GM18861 (cell line): ENCODE measurements around the gene EDN2.

ENCODE experiments used
- ATAC-seq: cut with Tn5 transposase; IDR thresholded peaks from one replicate; pipeline ENCODE4 v1.9.1; 2021; ENCODE audit not compliant: unreplicated experiment

Gene EDN2

DNA sequence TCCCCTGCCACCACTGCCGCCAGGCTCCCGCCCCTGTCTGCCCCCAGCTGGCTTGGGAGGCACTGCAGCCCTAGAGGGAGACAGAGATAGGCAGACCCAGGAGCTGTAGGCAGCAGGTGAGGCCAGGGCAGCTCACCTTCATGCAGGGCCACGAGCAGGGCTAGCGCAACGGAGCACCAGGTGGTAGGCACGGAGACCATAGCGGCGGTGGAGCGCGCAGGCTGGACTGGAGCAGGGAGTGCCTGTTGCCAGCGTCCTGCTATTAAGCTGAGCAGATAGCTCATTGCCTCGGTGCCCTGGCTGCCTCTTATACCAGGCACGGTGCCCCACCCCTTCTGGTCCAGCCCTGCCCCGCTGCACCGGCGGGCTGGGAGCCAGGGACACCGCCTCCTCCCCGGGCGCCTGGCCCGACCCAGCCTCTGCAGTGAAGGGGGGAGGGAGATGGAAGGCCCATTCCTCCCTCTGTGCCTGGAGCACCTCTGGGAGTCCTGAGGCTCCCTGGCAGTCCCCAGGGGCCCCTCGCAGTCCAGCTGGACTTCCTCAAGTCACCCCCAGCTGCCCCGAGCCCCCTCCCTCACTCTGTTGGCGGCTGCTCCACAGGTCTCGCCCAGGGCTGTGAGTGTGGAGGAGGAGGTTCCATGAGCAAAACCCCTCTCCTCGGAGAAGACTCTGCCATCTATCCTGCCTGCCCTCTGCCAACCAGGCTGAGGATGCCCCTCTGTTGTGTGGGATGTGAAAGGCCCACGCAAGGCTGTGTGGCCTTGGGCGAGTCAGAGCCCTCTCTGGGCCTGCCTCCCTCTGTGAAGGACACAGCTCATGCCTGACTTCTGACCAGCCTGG lies at the start of gene EDN2:
EDN2 (minus strand) TSS at position 282 of the 840 bp plus-strand sequence; CDS start at position 200, 82 bp downstream.
- ATAC-seq = no peak

DNA sequence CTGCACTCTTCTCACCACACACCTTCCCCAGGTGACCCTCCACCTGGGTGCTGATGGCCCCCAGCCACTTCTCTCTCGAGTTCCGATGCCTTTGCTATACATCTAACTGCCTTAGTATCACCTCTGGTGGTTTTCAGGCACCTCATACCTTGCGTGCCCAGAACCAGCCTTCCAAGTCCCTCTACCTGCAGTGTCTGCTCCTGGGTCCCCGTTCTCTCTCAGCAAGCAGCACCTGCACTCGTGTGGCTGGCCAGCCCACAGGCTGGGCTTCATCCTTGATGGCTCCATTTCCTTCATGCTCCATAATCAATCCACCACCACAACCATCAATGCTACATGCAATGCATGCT lies 49.2 kb upstream of the EDN2 start:
- no peak for ATAC-seq

DNA sequence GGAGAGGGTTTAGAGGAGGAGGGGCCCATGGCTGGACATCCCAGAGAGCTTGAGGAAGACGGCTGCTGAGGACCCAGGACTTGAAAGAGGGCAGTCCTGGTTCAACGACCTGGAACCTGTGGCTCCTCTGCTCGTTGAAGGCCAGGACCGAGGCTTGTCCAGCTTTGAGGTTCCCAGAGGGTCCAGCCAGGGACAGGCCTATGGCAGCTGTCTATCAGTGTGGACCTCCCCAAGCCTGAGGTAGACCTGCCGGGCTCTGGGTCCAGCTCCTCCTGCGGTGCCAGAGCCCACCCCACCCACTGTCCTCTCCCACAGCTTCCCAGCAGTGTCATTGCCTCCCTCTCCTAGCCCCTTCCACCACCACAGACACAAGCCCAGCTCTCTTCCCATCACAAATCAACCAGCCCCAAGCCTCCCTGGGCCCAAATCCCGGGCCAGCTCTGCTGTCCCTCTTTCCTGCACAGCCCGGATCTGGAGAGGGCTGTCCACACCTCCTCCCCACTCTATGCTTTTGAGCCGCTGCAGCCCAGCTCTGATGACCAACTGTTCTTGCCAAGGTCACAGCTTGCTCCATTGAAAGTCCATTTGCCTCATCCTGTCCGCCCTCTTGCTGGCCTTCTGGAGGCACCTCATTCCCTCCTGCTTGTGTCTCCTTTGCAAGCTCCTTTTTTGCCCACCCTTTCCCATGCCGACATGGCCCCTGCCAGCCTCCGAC lies 48.7 kb upstream of the EDN2 start:
- no peak for ATAC-seq

- ATAC-seq = no peak
Measured at GRCh38 chr1:41532206-41532975, 47.9 kb upstream of the EDN2 start.

- ATAC-seq = no peak
Measured at GRCh38 chr1:41530411-41530810, 45.9 kb upstream of the EDN2 start.

DNA sequence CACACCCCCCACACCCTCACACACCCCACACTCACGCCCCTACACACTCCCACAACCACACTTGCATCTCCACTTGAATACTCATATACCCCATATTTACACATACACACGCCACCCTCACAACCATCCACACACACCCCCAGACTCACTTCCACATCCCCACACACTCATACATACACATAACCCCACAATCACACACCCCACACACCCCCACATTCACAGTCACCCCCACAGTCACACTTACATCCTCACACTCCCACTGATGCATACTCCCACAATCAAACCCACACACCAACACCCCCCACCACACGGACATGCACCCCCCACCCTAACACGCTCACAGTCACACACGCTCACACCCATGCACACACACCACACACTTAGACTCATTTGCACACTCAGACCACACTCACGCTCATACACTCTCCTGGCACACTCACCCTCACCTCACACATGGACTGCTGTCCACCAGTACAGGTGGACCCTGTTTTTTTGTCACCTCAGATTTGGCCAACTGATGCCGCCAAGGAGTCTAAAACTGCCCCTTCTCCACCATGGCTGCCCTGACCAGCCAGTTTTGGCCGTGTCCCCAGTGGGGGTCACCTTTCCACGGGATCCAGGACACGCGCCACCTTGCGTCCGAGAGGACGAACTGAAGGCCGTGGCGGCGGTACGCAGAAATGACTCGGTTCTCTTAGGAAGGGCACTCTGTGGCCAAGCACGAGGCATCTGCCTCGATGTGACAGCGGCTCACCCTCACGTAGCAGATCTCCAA lies 45.3 kb upstream of the EDN2 start:
- no peak for ATAC-seq

DNA sequence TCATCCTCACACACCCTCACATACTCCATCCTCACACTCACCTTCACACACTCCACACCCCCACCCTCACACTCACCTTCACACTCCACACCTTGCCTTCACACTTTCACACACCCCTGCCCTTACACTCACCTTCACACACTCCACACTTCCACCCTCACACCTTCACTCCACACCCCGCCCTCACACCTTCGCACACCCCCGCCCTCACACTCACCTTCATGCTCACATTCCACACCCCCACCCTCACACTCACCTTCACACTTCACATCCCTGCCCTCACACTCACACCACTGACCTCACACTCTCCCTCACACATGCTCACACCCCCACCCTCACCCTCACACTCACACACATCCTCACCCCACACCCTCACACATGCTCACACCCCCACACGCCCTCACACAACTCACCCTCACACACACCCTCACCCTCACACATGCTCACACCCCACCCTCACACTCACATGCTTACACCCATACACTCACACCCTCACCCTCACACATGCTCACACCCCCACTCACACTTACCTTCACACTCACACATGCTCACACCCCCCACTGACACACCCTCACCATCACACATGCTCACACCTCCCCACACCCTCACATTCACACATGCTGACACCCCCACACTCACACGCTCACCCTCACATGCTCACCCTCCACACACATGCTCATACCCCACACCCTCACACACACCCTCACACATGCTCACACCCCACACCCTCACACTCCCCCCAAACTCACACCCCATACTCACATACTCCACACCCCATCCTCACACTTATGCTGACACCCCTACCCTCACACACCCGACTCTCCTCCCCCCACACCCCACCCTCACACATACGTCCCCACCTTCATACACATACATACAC lies 44.5 kb upstream of the EDN2 start:
- ATAC-seq = no peak

DNA sequence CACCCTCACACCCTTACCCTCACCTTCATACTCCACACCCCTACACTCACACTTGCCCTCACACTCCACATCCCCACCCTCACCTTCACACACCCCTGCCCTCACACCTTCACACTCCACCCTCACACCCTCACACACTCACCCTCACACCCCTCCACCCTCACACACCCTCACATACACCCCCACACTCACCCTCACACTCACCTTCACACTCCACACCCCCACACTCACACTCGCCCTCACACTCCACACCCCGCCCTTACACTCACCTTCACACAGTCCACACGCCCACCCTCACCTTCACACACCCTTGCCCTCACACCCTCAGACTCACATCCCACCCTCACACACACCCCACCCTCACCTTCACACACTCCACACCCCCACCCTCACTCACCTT lies 43.6 kb upstream of the EDN2 start:
- no peak for ATAC-seq

GRCh38 chr1:41526956-41527561 lies 42.6 kb upstream of the EDN2 start:
- ATAC-seq = no peak

DNA sequence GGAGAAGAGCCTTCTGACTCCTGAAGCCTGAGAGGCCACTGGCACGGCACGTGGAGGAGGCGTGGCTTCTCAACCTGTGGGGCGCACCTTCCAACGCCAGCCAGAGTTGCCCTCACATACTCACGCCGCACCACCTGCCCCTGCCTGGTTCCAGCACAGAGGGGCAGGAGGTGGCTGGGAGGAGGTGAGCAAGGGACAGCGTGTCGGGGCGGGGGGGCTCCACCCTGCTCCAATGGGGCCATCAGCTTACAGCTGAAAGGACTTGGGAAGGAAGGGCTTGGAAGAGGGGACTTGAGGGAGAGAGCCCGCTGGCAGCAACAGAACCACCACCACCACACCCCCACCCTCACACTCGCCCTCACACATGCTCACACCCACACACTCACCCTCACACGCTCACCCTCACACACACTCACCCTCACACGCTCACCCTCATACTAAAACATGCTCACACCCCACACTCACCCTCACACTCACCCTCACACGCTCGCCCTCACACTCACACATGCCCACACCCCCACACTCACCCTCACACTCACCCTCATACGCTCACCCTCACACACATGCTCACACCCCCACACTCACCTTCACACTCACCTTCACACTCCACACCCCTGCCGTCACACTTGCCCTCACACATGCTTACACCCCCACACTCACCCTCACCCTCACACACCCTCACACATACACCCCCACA lies 41.6 kb upstream of the EDN2 start:
- ATAC-seq = no peak

DNA sequence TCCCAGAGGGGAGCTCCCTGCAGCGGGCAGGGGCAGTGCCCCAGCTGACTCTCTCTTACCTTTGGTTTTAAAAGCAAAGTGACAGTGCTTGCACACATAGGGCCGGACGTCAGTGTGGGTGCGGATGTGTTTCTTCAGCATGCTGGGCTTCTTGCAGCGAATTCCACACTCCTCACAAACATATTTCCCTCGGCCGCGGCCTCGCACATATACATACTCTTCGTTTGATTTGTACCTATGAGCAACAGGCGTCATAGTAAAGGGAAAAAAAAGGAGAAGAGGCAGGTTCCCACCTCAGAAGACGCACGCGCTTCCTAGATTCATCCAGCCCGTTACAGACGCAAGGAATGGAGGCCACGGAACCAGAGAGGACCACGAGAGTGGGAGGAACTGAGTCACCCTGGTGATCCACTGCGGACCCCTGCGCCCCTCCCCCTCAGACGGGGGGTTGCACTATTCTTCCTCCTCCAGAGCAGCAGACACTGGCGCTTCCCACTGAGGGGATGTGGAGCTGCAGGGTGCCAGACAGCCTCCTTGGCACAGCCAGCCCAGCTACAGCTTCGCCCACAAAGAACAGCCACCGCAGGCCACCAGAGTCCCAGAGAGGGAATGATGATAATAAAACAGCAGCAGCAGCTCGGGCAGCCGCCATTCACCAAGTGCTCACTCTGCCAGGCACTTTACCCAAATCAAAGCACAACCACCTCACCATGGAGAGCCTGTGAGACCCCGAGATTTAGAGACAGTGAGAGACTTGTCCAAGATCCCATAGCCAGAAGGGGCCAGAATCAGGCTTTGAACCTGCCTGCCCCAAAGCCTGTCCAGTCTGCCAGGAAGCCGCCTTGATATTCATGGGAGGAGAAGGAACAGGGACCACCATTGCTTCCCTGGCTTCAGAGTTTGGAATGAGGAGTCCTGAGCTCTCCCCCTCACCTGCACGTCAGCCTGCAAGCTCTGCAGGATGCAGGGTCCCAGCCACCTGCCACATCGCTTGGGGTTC lies 40.5 kb upstream of the EDN2 start:
- ATAC-seq = no peak

DNA sequence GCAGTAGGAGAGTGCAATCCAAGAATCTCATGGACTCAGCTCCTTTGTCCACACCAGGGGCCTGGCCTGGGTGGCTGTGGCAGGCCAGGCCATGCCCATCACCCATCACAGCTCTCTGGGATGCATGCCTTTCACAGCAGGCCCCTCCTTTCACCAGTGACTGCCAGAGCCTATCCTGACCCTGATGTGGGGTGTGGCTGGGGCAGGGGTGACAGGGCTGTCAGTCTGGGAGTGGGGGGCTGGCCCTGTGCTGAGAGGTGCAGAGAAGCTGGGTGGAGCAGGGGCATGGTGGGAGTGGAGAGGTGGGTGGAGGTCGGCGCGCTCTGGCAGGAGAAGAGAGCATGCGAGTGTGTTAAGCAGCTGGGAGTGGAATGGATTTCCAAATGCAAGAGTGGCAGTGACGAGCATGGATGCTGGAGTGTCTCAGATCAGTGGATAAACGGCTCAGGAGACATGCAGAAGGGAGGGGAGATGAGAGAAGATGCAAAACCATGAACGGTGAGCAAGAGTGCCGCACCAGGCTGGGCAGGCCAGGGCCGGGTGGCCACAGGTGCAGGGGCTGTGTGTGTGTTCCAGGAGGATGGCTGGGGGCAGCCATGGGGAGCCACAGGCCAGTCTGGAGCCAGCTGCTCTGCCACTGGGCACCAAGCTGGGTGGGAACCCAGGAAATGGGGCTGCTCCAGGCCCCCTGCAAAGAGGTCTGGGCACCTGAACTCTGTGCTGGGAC lies 39.6 kb upstream of the EDN2 start:
- no peak for ATAC-seq

DNA sequence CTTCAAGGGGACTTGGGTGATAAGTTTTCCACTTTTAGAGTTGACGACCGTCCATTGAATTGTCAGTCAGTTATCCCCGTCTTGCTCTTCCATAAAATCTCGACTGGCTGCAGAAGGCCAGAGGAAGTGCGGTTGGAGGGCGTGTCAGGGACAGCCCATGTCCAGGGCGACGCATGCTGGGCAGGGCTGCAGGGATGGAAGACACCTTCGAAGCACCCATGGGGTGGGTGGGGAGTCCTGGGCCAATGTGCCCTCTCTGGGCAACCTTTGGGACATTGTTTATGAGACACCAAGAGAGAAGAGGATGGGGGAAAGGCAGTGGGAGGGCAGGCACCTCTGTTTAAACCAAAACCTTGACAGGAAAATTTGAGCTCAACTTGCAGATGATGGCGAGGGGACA lies 38.6 kb upstream of the EDN2 start:
- ATAC-seq = no peak

DNA sequence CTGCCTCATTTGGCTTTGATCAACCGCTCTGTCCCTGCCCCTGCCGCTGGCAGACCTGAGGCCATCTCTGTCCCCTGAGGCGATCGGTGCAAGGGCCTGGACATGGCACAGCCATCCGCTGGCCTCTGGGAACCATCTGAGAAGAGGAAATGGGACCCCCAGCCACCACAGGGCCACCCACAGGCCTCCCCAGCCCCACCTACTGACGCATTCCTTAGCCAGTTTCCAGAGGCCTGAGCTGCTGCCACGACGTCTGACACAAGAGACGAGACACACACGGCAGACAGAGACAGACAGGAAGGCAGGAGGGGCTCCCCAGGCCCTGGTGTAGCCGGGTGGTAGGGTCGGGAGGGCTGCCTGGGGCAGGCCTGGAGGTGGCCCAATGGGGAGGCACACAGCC lies 37.3 kb upstream of the EDN2 start:
- ATAC-seq = no peak

- ATAC-seq = no peak
Measured at GRCh38 chr1:41520951-41521752, 36.7 kb upstream of the EDN2 start.

GRCh38 chr1:41519667-41520066 lies 35.2 kb upstream of the EDN2 start:
- ATAC-seq = no peak
